Stomach smooth muscle (tissue), 2 donors: ENCODE data around the gene RALBP1.
A peak's percentile ranks its signal among the peaks of the same experiment; 100 is the strongest.
"Not testable (repeated sequence)": the region's sequence is repeated elsewhere in the genome, so short reads cannot be mapped to it uniquely, and the experiment has no call there.

Source experiments
- H3K27ac ChIP-seq: one replicate; pipeline ENCODE4 v1.7.0; 2013; ENCODE audit warnings: mild to moderate bottlenecking, low read length, inconsistent platforms
- H3K27me3 ChIP-seq, 2 donors: one replicate each; pipeline ENCODE4 v1.7.0; 2013; ENCODE audit warnings: low read length in 2 of 2; ENCODE audit not compliant: insufficient read depth in 2 of 2, control insufficient read depth in 1 of 2
- H3K36me3 ChIP-seq, 2 donors: one replicate each; pipeline ENCODE4 v1.7.0; 2013; ENCODE audit warnings: low read length in 2 of 2; ENCODE audit not compliant: control insufficient read depth in 2 of 2, insufficient read depth in 2 of 2
- H3K4me1 ChIP-seq: one replicate; pipeline ENCODE4 v1.7.0; 2013; ENCODE audit warnings: low read length; ENCODE audit not compliant: control insufficient read depth, insufficient read depth
- H3K4me3 ChIP-seq, 2 donors: one replicate each; pipeline ENCODE4 v1.7.0; 2013; ENCODE audit warnings: low read length in 2 of 2
- H3K9ac ChIP-seq, 2 donors: one replicate each; pipeline ENCODE4 v1.7.0; 2013; ENCODE audit warnings: low read length in 2 of 2, mild to moderate bottlenecking in 1 of 2
- H3K9me3 ChIP-seq, 2 donors: one replicate each; pipeline ENCODE4 v1.7.0; 2013; ENCODE audit warnings: low read length in 2 of 2; ENCODE audit not compliant: control insufficient read depth in 2 of 2
- donor health status: healthy.
- donor health status: Pancreatic carcinoma.

The RALBP1 gene

DNA sequence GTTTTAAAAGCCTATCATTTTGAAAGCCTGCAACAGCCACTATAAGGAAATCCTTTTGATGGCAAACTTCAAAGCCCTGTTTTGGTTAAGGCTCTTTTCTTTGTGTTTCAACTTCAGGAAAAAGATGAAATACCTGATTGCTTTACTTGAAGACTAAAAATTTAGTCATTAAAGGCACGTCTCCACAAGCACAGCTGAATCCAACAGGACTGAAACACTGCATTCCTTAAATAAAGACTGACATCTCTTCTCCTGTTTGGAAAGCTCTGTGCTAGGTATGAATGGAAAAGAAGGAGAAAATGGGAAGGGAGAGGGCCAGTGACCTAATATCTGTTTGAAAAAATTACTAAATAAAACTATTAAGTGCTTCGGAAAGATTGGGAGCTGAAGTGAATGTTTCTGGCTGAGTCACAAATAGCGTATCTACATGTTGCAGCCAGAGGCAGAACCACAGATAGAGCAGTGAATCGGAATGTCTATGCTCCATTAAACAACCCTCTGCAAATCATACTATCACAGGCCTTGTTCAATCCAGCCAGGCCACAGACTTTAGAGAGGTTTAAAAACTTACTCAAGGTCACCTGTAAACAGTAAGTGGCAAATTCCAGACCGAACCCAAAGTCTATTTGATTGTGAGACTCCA, 21.1 kb upstream of the RALBP1 start:
- H3K27me3 ChIP-seq = no peaks in the 10 kb centered on the region
- H3K4me3 ChIP-seq = no peak overlapping the region
- H3K36me3 ChIP-seq = no peaks in the 10 kb centered on the region
- no peak overlapping the region for H3K27ac ChIP-seq
- H3K4me1 ChIP-seq = no peaks in the 10 kb centered on the region
- peaks cover 0 to 8% of the 10 kb centered on the region in 2 donors for H3K9me3 ChIP-seq
- H3K9ac ChIP-seq = no peak overlapping the region

DNA sequence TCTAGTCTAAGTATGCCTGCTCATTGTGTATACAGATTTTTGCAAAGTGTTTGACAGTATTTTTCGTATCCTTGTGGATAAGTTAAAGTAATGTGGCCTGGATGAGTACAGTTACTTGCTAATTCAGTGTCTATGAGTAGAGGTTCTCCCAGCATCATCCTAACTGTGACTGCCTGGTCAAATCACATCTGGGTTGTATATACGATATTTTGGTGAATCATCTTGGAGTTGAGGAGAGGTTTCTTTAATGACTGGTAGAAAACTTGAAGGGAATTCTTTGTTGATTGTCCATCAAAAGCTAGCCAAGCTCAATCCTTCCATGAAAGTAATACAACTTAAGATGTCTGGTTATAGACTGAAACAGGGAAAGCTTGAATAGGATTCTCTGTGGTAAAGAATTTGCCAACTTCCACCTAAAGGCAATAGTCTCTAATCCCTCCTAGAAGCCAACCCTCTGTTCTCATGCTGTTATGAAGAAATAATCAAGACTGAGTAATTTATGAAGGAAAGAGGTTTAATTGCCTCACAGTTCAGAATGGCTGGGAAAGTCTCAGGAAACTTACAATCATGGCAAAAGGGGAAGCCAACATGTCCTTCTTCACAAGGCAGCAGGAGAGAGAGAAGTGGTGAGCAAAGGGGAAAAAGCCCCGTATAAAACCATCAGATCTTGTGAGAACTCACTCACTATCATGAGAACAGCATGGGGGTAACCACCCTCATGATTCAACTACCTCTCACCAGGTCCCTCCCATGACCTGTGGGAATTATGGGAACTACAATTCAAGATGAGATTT, 19.4 kb upstream of the RALBP1 start:
- no peaks in the 10 kb centered on the region for H3K27me3 ChIP-seq
- H3K4me3 ChIP-seq = no peak overlapping the region
- H3K4me1 ChIP-seq = no peaks in the 10 kb centered on the region
- no peak overlapping the region for H3K9ac ChIP-seq
- peaks cover 0 to 8% of the 10 kb centered on the region in 2 donors for H3K9me3 ChIP-seq
- no peak overlapping the region for H3K27ac ChIP-seq
- no peaks in the 10 kb centered on the region for H3K36me3 ChIP-seq

DNA sequence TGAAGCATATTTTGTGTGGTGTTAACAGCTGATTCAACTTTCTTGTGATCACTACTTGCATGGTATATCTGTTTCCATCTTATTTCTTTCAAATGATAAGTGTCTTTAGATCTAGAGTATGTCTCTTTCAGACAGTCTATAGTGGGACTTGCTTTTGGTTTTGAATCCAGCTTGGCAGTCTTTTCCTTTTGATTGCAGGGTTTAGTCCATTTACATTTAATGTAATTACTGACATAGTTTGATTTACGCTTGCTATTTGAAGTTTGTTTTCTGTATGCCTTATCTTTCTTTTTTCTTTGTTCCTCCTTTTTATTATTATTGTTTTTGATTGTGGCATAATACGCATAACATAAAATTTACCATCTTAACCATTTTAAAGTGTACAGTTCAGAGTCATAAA, 9.2 kb upstream of the RALBP1 start:
- Histone ChIP-seq H3K9ac (no peak overlapping the region), H3K27me3 (no peaks in the 10 kb centered on the region), H3K36me3 (no peaks in the 10 kb centered on the region), H3K9me3 (peaks cover 0 to 5% of the 10 kb centered on the region in 2 donors), H3K4me1 (no peaks in the 10 kb centered on the region), H3K4me3 (no peak overlapping the region), H3K27ac (no peak overlapping the region)

GRCh38 chr18:9466846-9467245, 8.5 kb upstream of the RALBP1 start:
- no peaks in the 10 kb centered on the region for H3K36me3 ChIP-seq
- H3K4me1 ChIP-seq = no peaks in the 10 kb centered on the region
- no peak overlapping the region for H3K4me3 ChIP-seq
- peaks cover 0 to 5% of the 10 kb centered on the region in 2 donors for H3K9me3 ChIP-seq
- H3K9ac ChIP-seq = no peak overlapping the region
- H3K27me3 ChIP-seq = no peaks in the 10 kb centered on the region
- H3K27ac ChIP-seq = no peak overlapping the region

DNA sequence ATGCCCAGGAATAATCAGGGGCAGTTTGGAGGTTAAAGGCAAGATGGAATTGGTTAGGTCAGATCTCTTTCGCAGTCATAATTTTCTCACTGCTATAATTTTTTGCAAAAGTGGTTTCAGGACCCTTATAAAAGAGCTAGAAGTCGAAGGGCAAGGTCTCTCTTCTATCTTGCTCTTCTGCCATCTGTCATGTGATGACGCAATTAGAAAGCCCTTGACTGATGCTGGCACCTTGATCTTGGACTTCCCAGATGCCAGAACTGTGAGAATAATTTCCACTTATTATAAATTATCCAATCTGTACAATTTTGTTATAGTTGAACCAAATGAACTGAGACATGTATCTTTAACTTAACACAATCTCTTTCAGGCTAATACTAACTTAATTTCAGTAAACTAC, 6.3 kb upstream of the RALBP1 start:
- no peaks in the 10 kb centered on the region for H3K4me1 ChIP-seq
- peaks cover 0 to 5% of the 10 kb centered on the region in 2 donors for H3K9me3 ChIP-seq
- no peaks in the 10 kb centered on the region for H3K27me3 ChIP-seq
- no peak overlapping the region for H3K4me3 ChIP-seq
- H3K27ac ChIP-seq = no peak overlapping the region
- no peaks in the 10 kb centered on the region for H3K36me3 ChIP-seq
- no peak overlapping the region for H3K9ac ChIP-seq

DNA sequence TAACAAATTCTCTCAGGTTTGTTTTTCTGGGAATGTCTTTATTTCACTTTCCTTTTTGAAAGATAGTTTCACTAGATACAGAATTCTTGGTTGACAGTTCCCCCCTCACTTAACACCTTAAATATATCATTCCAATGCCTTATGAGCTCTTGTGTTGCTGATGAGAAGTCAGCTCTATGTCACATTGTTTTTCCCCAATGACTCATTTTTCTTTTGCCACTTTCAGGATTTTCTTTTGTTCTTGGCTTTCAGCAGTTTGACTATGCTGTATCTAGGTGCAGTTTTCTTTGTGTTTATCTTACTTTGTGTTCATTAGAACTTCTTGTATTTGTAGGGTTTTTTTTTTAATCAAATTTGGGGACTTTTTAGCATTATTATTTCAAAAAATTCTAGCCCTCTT, 5.6 kb upstream of the RALBP1 start:
- Histone ChIP-seq H3K27me3 (no peaks in the 10 kb centered on the region), H3K9me3 (peaks cover 0 to 5% of the 10 kb centered on the region in 2 donors), H3K4me1 (no peaks in the 10 kb centered on the region), H3K9ac (no peak overlapping the region), H3K4me3 (no peak overlapping the region), H3K27ac (no peak overlapping the region), H3K36me3 (no peaks in the 10 kb centered on the region)

DNA sequence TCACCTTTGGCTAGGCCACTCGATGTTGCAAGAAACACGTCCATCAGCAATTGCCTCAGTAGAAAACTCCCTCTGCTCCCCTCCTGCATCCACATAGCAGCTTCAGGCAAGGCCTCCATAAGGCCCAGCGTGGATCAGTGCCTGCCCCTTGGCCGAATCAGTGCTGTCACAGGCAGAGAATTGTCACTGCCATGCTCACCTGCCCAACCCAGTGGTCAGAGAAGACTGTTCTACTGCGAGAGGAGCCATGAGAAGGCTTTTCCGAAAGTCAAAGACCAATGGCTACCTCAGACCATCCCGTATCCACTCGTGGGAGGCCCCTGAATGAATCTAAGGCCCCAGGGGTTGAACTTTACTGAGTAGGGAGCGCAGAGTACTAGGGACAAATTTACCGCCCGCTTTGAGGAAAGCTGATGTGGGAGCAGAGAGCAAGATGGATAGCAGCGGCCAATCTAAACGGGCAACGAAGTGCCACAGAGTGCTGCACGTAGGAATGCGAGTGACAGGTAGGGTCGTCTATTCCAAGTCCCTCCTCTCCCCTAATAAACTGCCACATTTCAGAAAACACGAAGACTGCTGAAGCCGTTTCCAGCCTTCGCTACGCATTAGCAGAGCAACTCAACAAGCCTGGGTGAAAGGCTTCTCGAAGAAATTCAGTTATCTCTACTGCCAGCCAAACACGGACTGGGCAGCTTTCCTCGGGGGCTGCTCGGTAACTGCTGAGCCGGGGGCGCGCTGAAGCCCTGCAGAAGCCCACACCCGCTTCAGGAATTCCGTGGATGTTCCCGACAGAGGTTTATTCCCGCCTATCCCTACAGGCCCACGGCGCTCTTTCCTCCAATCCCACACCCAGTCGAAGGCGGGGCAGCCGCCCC, 968 bp upstream of the RALBP1 start:
- Histone ChIP-seq H3K9ac (peak overlapping the region; percentile 51 to 87), H3K36me3 (peaks cover 0 to 4% of the 10 kb centered on the region in 2 donors), H3K27me3 (no peaks in the 10 kb centered on the region), H3K27ac (peak overlapping the region; percentile 83), H3K9me3 (no peaks in the 10 kb centered on the region), H3K4me1 (no peaks in the 10 kb centered on the region), H3K4me3 (peak overlapping the region; percentile 60 to 95)

- H3K4me3 ChIP-seq = peak overlapping the region; percentile 79 to 95
- no peaks in the 10 kb centered on the region for H3K4me1 ChIP-seq
- H3K36me3 ChIP-seq = peaks cover 0 to 4% of the 10 kb centered on the region in 2 donors
- peak overlapping the region; percentile 62 for H3K27ac ChIP-seq
- no peaks in the 10 kb centered on the region for H3K9me3 ChIP-seq
- H3K9ac ChIP-seq = peak overlapping the region; percentile 79 to 83
- H3K27me3 ChIP-seq = no peaks in the 10 kb centered on the region
These were observed 604 bp downstream of the RALBP1 start for GRCh38 chr18:9475643-9476591.

DNA sequence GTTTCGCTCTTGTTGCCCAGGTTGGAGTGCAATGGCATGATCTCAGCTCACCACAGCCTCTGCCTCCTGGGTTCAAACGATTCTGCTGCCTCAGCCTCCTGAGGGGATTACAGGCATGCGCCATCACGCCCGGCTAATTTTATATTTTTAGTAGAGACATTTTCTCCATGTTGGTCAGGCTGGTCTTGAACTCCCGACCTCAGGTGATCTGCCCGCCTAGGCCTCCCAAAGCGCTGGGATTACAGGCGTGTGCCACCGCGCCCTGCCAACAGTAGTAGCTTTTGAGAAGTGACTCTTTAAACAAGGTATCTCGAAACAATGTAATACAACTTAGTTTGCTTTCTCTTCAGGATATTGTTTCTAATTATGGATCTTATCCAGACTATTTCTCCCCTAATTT, 1.6 kb downstream of the RALBP1 start:
- H3K9me3 ChIP-seq, H3K27ac ChIP-seq, H3K9ac ChIP-seq, H3K36me3 ChIP-seq, H3K4me1 ChIP-seq, H3K27me3 ChIP-seq: not testable (repeated sequence)
- peak overlapping the region in 1 of 2 donors; percentile 95 for H3K4me3 ChIP-seq

DNA sequence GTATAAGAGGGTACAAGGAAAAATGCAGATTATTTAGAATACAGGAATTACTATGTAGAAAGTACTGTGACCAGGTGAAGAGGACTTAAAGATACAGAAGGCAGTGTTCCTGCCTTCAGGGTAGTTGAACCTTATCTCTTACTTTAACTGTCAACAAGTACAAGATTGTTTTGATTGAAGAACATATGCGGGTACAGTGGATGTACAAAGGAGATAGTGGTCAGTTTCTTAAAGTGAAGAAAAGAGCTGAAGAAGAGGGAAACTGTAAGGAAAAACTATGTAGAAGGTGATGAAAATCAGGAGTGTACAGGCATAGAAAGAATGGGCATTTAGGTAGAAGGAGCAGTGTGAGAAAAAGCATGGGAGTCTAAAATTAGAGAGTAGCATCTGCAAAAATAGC, 2.2 kb downstream of the RALBP1 start:
- Histone ChIP-seq H3K4me1 (no peaks in the 10 kb centered on the region), H3K4me3 (no peak overlapping the region), H3K36me3 (peaks cover 0 to 4% of the 10 kb centered on the region in 2 donors), H3K27me3 (no peaks in the 10 kb centered on the region), H3K27ac (no peak overlapping the region), H3K9me3 (no peaks in the 10 kb centered on the region), H3K9ac (no peak overlapping the region)
